A549 treated with dexamethasone at 1 μM for 4 hours (cell line): ENCODE measurements around the gene ZNF570. TPM values are rescaled to one million over a fixed set of nuclear protein-coding genes. Genes with fewer than 3 reads are reported as not detected.

ENCODE experiments used
- total RNA-seq: library from RNA; stranded (reverse); fragments of 200-300 nt; extraction: Qiagen RNA extraction; gene quantifications from 5 replicates; pipeline ENCODE4 v1.2.3, GENCODE V29; 2022

Gene ZNF570
- 2.7 to 3.7 TPM (median 3.5 TPM) in 5 replicates for total RNA-seq

GRCh38 chr19:37468961-37469777 lies at the start of gene ZNF570:
ZNF570 (plus strand) TSS chr19:37469356; CDS start chr19:37470355, 999 bp downstream.

DNA sequence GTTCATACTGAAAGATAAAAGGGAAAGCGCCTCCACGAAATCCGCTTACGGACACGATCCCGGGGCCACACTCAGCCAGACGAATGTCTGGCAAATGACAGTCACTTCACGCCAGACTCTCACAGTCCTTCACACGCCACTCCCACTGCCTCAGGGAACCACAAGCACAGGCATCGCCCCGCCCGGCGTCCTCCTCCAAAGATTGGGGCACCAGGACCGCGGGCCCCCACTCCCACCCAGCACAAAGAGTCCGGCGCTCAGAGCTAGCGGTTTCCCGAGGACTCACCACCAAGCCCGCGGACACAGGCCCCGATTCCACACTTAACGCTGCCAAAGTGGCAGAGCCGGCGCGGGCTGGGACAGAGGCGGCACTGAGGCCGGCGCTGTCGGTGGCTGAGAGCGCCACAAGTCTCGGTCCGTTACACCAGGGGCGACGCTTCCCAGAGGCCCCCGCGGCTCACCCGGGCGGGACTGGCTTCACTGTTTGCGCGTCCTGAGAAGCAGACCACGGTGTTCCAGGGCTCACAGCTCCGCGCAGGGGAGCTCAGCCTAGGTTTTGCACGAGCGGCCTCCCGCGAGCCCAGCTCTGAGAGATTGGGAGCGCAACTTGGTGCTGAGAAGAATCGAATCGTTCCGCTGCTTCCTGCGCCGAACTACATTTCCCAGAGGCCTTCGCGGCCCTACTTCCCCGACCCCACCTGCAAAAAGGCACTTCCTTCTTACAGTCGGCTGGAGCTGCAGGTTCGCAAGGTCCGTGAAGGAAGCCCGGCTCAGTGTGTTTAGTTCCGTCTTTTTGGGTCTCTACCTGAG lies 2.2 kb upstream of the ZNF570 start, which contains the start of gene ZNF569:
TSS of gene ZNF569 (minus strand) at position 647 of the 810 bp plus-strand sequence. CDS start 22,523 bp downstream, outside the sequence.

DNA sequence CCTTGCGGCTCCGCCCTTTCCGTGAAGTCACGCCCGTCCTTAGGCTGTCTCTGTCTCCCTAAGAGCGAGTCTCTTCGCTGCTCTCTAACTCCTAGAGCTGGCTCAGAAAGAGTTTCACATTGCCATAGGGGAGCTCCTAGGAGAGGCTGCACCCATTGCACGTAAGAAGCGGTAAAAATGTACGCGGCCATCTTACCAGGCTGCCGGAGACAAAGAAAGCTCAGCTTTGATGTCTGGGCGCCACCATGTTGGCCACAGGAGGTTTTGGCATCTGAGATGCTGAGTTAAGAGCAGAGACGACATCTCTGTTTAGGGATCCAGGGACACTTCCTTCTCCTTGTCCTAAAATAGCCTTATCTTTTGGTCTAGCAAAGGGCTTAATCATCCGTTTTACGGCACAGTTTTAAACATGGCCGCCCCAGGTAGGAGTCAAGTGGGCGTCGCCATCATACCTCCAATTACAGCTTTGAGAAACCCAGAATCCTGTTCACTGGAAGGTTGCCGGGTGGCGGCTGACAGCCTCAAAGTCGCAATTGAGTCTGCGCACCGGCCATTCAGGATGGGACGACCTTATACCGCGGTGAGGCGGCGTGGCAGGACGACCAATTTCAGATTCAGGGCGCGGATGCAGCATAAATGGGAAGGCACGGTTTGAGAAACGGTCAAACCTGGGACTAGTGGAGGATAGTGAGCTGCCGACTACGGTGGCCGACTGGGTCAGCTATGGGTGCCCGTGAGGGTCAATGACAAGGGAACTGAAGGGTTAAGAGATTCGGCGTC lies 37.4 kb downstream of the ZNF570 start, which contains the start of gene ZNF793:
TSS of gene ZNF793 (plus strand) at position 553 of the 780 bp plus-strand sequence. CDS start 16,501 bp downstream, outside the sequence.

Other genes with a start within 250 kb of the ZNF570 start
- 2.4 to 4.3 TPM (median 3.2 TPM) in 5 replicates for gene ZNF527, start 98.3 kb upstream of the ZNF570 start, total RNA-seq
- gene ZNF569, start 1.9 kb upstream of the ZNF570 start, total RNA-seq: 3.9 to 6.7 TPM (median 5.0 TPM) in 5 replicates
- gene ZNF793, start 37.6 kb downstream of the ZNF570 start, total RNA-seq: 0.05 to 0.09 TPM (median 0.05 TPM) in 4 of 5 replicates, not detected in the other
- gene ZNF571, start 125.4 kb downstream of the ZNF570 start, total RNA-seq: 1.0 to 1.2 TPM (median 1.1 TPM) in 5 replicates
- 0.05 to 0.17 TPM (median 0.16 TPM) in 4 of 5 replicates, not detected in the other for gene ZNF540, start 125.5 kb downstream of the ZNF570 start, total RNA-seq
- 5.7 to 9.3 TPM (median 8.0 TPM) in 5 replicates for gene ZFP30, start 186.1 kb downstream of the ZNF570 start, total RNA-seq